Stimulated activated CD4-positive, alpha-beta T cell treated with anti-CD3 and anti-CD28 coated beads, Interleukin-1b, Interleukin-23, amount 100 ng/mL, for 48 hours (primary cell): Measurements from ENCODE around the gene SMAD5.

ENCODE experiments used
- DNase-seq: peaks from one replicate; pipeline ENCODE4 v3.0.0-alpha.2; 2020

The SMAD5 gene

DNA sequence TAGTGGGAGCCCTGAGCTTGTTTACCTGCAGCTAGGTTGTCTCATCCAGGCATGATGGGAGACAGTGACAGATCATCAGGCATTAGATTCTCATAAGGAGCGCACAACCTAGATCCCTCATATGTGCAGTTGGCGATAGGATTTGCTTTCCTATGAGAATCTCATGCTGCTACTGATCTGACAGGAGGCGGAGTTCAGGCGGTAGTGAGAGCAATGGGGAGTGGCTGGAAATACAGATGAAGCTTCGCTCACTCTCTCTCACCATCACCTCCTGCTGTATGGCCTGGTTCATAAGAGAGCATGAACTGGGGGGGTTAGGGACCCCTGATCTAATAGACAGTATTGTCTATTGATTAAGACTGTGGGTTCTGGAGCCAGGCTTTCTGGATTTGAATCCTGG, 24.9 kb downstream of the SMAD5 start:
- DNase-seq, result no peak

DNA sequence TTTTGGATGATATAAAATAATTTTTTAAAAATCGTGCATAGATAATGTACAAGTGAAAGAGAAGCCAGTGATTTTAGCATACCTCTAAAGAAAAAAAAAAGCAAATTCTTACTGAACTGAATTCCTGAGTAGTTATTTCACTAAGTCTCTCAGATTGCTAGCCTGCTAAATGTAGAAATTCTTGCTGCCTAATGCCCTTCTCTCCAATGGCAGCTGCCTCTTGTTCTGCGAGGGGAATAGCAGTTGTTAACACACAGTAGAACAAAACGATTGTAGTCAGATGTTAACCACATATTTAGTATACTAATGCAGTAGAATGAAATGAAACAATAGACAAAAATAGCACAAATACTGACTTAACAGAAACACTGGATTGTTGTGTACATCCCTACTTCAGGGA, 26.8 kb downstream of the SMAD5 start:
- no peak for DNase-seq

DNA sequence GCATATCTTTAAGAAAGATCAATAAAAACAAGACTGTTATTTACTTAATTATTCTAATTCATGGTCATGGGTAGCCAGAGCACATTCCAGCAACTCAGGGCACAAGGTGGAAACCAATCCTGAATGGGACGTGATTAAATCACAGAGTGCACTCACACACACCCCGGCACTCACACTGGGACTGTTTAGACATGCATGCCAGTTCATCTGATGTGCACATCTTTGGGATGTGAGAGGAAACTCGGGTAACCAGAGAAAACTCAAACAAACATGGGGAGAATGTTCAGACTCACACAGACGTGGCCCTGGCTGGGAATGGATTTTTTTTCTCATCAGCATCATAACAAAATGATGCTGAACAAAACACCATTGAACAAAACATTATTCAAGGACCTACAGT, 29.4 kb downstream of the SMAD5 start:
- DNase-seq, result no peak

DNA sequence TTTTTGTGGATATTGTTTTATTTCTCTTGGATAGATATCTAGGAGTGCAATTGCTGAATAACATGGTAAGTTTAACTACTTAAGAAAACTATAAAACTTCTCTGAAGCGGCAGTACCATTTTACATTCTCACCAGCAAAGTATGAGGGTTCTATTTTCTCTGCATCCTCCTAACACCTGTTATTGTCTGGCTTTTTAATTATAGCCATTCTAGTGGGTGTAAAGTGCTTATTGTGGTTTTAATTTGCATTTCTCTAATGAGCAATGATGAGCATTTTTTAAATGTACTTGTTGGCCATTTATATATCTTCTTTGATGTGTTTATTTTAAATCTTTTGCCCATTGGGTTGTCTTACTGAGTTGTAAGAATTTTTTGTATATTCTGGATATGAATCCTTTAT, 31.6 kb downstream of the SMAD5 start:
- DNase-seq, result no peak

DNA sequence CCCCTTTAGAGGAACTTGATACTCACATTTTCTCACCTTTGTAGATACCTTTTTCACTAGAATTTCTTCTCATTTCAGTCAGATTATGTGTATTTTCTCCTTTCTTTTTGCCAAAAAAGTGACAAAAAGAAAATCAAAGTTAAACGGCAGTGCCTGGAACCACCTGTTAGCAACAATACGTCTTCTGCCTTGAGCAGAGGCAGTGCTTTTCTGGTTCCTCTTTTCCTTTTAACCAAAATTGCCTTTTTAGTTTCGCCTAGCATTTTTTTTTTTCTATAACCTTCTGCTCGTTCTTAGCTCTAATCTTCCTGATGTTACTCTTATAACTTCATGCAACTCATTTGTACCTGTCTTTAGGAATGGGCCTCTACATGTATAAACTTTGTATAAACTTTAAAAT, 34.3 kb downstream of the SMAD5 start:
- DNase-seq, result no peak

DNA sequence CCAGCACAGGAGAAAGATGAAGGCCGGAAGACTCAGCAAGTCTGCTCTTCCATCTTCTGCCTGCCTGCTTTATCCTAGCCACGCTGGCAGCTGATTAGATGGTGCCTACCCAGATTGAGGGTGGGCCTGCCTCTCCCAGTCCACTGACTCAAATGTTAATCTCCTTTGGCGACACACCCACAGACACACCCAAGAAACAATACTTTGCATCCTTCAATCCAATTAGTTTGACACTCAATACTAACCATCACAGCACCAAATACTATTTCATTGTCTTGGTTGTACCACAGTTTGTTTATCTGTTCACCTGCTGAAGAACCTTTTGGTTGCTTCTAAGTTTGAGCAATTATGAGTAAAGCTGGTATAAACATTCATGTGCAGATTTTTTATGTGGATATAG, 36.6 kb downstream of the SMAD5 start:
- no peak for DNase-seq

DNA sequence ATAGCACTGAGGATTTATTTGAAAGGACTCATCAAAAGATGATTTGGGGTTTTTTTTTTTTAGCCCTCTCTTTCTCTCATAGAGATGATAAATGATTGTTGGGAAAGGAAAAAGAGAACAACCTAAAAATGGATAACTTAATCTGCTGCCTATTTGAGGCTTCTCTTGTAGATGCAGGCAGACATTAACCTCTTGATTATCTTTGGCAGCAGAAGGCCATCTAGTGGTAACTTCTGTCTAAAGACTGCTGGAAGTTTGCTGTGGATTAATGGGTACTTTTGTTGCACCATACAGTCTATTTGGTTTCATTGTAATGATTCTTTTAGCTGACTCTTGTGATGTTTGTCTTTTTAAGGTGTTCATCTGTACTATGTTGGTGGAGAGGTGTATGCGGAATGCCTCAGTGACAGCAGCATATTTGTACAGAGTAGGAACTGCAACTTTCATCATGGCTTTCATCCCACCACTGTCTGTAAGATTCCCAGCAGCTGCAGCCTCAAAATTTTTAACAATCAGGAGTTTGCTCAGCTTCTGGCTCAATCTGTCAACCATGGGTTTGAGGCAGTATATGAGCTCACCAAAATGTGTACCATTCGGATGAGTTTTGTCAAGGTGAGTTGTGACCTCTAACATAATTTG, 41.5 kb downstream of the SMAD5 start:
- DNase-seq, result no peak

DNA sequence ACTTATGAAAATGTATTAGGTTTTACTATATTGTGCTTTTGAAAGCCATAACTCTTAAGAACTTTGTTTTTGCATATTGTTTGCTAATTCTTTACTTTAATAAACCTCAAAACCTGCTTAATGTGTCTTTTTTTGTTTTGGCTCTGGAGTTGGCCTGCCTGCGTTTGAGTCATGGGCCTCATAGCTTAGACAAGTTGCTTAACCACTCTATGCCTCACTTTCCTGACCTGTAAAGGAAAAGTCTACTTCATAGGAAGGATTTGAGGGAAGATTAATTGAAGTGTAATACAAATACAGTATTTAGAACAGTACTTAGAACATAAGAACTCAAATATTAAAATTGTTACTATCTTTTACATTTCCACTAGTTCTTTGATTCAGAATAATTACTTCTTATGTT, 50.0 kb downstream of the SMAD5 start:
- no peak for DNase-seq

DNA sequence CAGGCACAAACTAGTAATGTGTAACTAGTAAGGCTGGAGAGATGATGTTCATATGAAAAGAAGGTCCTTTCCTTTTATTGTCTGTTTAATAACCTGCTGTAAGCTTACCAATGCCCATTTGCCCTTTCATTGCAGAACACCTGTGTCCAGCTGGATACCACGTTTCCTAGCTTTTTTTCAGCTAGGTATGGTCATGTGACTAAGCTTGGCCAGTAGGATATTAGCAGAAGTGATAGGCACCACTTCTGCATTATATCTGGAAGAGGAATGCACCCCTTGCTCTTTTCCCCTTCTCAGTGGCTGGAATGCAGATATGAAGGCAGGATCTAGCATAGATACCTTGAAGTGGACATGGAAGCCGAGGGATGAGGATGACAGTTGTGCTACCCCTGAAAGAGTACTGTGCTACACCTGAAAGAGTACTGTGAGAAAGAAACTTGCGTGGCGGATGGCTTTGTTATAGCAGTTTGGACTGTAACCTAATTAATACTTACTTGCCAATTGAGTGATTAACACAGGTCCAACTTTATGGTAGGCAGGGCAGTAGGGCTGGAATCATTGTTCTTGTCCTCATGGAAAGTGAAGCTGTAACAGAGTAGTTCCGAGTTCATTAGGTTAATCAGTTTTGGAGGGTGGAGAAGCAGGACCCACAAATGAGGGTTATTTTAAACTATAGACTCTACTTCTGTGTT, 53.5 kb downstream of the SMAD5 start:
- DNase-seq, result no peak

DNA sequence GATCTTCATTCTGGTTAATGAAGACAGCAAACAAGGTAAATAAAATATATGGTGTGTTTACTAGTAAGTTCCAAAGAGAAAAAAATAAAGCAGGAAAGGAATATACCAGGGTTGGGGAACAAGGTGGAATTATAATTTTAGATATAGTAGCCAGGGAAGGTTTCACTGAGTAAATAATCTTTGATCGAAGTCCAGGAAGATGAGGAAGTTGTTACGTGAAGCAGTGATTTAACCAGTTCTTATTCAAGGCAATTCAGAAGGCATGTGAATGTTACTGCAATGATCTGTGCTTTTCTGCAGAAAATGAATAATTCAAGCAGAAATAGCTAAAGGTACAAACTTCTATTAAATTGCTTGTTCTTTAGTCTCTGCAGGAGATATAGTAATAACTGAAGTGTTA, 54.2 kb downstream of the SMAD5 start:
- no peak for DNase-seq

DNA sequence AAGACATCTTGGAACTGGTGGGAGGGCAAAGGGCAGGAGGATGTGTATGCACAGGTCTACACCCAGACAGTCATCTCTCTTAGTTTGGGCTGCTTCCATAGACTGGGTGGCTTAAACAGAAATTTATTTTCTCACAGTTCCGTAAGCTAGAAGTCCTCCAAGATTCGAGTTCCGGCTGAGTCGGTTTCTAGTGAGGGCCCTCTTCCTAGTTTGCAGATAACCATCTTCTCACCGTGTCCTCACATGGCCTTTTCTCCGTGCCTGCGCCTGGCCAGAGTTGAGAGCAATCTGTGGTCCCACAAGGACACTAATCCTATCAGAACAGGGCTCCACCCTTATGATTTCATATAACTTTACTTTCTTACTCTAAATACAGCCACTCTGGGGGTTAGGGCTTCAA, 56.2 kb downstream of the SMAD5 start:
- DNase-seq, result no peak

DNA sequence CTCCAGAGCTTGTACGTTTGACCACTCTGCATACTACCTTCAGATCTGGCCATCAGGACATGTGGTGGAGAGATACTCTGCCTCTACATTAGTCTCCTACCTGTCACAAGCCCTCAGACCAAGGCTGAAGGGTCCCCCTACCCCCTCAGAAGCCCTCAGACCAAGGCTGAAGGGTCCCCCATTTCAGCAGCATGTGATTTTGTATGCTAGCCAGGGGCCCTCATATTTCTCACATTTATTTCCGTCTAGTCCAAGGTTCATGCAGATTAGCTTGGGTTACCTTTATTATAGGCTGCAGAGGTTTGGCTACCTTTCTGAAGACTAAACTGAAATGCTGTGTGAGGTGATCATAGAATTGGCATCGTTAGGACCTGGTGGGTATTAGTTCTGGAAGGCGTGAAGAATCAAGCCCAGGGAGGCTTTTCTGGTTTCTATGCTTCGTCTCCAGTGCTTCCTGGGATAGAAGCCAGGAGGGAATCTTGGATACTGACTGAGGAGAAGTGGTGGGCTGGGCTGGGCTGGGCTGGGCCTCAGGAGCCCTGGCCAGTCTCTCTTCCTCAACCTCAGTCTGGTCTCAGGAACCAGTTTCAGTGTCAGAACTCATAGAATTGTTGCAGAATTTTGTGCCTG, 57.6 kb downstream of the SMAD5 start:
- no peak for DNase-seq

DNA sequence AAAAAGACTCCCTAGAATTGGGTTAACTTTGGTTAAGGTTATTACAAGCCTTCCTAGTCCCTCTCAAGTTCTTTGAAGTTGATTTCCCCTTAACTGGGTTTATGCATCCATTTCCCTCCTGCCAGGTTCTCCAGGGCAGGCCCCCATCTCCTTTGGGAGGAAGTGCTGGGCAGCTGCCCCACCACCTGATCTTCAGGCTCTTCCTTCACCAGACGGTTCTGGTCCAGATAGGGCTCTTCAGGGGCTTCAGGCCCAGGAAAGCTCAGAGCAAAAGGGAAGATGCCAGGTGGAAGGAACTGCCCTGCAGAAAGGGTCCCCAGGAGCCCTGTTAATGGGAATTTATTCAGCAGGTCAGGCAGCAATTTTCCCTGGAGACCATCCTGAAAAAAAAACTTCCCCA, 58.3 kb downstream of the SMAD5 start:
- DNase-seq, result no peak

DNA sequence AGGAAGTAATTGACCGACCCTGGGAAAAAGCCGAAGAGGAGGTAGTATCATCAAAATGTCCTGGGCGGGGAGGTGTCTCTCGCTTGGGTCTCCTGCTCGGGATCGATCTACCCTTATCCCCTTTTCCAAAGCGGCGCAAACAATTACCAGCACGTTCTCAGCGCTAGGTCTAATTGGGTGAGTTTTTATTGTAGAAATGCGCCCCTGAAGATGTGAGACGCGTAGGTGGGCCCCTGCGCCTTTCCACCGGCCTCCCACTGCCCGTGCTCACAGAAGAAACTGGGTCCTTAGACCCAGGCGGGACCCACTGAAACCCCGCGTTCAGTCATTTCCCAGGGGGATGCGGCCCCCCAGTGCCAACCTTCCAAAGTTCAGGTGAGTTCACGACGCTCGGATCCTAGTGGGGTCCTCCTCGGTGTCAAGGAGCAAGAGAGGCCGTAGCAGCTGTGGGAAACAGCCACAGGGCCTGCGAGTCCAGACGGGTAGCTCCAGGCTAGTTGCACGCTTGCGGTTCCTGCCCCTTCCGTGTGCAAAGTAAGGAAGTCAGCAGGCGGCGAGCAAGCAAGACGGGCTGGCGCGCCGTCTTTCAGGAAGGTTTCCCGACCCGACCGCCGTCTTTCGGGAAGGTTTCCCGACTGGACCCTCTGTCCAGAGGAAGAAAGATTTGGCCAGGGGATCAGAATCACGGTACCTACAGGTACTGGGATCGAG, 58.8 kb downstream of the SMAD5 start:
- DNase-seq, result no peak

DNA sequence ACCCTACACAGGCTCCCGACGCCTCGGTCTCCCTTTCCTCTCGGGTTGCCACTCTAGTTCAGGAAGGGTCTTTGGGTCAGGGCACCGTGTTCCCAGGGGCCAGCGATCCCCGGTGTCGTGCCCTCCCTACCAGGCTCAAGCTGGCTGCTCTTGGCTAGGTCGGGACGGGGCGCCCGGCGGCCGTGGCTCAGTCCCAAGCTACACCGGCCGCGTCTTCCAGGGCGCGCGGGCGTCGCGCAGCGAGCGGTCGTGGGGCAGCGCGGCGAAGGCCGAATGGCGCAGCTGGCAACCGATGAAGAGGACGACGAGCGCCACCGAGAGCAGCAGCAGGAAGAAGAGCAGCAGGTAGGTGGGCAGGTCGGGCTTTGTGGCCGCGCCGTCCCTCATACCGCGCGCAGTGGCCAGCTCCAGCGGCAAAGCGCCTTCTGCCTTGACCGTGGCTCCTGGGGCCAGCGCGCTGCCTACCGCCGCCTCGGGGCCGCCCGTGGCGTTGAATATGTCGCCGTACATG, 59.4 kb downstream of the SMAD5 start:
- DNase-seq, result no peak

DNA sequence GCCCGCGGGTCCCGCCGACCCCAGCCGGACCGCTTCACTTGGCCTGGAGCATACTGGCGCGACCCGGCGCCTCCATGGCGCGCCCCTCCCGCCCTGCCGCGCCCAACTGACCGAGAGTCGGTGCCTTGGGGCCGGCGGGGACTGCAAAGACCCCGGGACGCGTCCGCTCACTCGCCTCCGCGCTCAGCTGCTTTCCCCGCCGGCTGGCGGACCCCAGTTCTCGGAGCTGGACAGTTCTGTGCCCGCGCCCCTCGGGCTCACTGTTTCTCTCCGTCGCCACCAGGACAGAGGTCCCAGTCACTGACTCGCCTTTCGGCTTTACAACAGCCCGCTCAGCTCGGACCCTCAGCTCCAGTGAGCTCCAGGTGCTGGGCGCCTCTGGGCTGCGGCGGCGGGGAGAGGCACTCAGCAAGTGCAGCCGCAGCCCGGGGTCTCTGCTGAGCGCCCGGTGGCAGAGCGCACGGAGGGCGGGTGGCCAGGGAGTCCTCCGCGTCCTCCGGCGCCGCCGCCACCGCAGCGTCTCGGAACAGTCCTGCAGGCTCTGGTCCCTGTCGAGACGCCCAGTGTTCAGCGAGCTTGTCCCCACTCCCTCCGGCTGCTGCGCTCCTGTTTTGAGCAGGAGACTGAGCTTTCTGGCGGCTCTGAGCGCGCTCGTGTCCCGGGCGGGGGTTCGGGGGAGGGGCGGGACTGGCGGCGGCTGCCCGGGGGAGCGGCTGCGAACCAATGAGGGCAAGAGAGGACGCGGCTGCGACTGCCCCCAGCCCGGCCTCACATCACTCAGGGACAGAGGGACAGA, 60.1 kb downstream of the SMAD5 start, which contains the start of gene SMIM32:
Gene SMIM32, minus strand, starts transcription at position 637 of the 796 bp plus-strand sequence. CDS start 638 bp downstream, outside the sequence.
- DNase-seq, result no peak

DNA sequence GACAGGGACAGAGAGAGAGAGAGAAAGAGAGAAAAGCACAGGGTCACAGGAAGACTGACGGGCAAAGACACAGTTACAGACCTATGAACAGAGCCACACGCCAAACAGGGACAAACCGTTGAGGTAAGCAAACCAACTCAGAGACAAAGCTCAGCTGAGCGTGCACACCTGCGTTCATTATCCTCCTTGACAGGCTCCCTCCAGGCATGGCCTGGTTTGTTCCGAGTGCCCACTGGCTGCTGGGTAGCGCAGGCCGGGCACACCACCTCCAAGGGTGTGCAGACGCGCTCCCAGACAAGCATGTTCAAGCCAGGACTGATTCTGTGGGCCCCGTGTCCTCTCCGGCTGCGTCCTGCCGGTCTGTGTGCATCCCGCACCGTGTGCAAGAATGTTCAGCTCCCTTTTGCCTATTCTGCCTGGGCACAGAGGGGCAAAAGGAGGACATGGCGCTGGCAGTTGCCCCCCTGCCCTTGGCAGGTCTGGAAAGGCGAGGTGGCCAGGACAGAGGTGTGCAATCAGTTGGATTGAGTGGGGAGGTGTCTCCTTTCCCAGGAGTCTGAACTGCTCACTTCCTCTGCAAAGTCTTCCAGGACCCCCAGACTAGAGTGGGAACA, 60.8 kb downstream of the SMAD5 start:
- no peak for DNase-seq

DNA sequence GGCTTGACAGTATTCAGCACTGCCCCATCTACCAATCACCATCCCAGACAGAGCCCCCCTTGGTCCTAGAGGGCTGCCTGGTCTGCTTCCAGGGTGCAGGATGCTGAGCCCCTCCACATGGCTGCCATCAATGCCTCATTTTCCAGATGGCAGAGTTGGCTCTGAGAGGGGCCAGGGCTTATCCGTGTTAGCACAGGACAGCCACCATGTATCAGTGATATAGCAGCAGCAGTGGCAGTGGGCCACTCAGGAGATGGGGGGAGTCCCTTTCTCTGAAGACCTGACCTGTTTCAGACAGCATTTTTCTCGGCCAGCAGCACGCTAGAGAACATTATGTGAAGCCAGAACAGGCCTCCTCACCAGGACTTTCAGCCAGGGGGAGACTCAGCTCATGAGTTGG, 61.9 kb downstream of the SMAD5 start:
- no peak for DNase-seq

DNA sequence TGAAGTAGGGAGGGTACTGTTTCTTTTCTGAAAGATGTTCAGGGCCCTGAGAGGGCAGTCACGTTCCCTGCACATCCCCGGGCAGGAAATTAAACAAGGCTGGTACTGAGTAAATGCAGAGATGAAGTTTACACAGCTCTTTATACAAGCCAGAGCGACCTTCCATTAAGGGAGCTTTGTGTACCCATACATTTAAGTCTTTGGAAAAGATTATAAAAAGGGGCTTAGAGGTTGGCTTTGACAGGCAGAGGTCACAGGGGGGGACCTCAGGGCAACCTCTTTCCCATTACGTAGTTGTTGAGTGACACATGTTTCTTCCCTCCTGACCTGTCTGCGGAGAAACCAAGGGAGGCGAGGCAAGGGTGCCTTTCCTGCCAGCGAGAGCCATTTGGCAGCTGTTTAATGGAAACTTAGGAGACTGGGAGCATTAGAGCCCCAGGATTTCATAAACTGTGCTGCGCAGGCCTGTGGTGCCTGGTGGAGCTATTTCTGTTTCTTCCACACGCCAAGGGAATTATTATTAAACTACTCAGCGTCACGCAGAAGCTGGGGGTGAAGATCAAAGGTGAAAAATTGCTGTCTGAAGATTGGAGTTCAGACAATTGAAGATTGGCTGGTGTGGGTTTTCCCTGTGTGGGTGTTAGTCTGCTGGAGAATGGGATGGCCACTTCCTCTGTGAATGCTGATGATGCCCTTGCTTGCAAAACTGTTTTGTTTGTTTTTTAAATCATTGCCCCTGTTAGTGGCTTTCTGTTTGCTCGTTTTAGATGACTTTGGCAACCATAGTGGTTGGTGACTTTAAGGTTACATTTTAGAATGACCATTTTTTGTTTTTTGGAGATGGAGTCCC, 63.6 kb downstream of the SMAD5 start:
- DNase-seq, result no peak

DNA sequence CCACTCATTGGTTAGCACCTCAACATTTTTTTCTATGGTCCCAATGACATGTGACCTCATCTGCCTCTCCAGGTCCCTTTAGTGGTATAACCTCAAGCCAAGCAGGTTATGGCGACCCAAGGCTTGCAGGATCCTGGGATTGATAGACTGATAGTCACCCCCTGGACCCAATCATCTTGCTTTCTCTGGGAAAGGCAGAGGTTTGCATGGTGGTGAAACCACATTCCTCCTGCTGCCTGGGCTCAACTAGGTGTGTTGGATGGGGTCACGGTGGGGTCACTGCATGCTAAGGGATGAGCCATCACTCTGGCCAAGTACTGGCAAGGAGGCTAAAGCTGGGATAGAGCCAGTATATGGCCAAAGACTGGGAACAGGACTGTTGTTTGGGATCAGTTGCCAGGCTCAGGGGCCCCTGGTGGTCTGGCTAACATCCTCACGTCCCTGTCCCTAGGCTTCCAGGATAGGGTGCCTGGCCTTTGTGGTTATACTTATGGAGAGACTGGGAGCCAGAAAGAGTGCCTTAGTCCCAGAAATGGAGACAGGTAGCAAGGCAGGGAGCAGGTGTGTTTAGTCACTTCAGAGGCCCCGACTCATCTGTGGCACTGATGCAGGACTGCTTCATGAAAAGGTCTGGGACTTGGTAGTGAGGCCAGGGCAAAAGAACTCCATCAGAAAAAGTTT, 65.0 kb downstream of the SMAD5 start:
- DNase-seq, result no peak

DNA sequence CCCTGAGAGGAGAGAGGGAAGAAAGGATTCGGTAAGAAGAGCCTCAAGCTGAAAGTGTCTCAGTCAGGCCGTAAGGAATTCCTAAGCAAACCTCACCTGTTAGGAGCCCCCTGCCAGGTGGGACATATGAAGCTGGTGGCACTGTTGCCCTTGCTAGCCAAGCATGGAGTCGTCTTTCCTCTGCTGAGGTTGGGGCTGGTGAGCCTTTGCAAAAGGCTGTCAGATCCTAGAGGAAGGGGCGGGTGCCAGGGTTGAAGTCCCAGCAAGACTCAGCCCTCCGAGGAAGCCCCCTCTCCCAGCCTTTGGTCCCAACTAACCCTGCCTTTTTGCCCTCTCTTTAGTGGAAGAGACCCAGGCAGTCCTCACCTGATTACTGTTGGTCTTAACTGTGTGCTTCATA, 65.8 kb downstream of the SMAD5 start:
- DNase-seq, result no peak
